IMR-90 (cell line): ENCODE data around the gene CATSPERZ. TPM values are rescaled to one million over a fixed set of nuclear protein-coding genes. Genes with fewer than 3 reads are reported as not detected.

Source experiments
- ATAC-seq: fragments of 200-7000 bp; cut with Tn5 transposase; 2 replicates; pipeline ENCODE4 v1.9.1; 2020; ENCODE audit warnings: low read depth, mild to moderate bottlenecking, moderate library complexity
- BruUV-seq: library from RNA; stranded (reverse); fragments of 400-500 nt; replicated peaks from 2 replicates; lab custom pipeline; 2021; lab: Mats Ljungman, UMichigan
- CTCF ChIA-PET: fragments of 300-600 bp; formaldehyde crosslinking; extraction: SDS; loops from one replicate; lab custom pipeline; 2021; ENCODE audit warnings: antibody characterized with exemption; lab: Yijun Ruan, JAX
- POLR2A ChIA-PET: fragments of 300-600 bp; sonication (Branson Sonifier 250); formaldehyde crosslinking; loops from one replicate; lab custom pipeline; 2022; ENCODE audit warnings: antibody characterized with exemption; ENCODE audit not compliant: unreplicated experiment; lab: Charles Lee
- DNase-seq: peaks from one replicate; pipeline ENCODE4 v3.0.0; 2013
- H2AFZ ChIP-seq: replicated peaks from 2 replicates; pipeline ENCODE3; 2013; ENCODE audit warnings: low read length, mild to moderate bottlenecking; ENCODE audit not compliant: poor library complexity
- H2AK5ac ChIP-seq: 2 replicates; pipeline ENCODE4 v1.6.1; 2013; ENCODE audit warnings: low read depth, low read length, inconsistent platforms
- H2AK9ac ChIP-seq: replicated peaks from 2 replicates; pipeline ENCODE3; 2013; ENCODE audit warnings: mild to moderate bottlenecking, low read depth, low read length, moderate library complexity; ENCODE audit not compliant: poor library complexity
- H2BK120ac ChIP-seq: 2 replicates; pipeline ENCODE4 v1.6.1; 2013; ENCODE audit warnings: low read depth, low read length, inconsistent platforms
- H2BK15ac ChIP-seq: 3 replicates; pipeline ENCODE4 v1.6.1; 2013; ENCODE audit warnings: low read depth, low read length, inconsistent platforms
- H2BK20ac ChIP-seq: 2 replicates; pipeline ENCODE4 v1.6.1; 2013; ENCODE audit warnings: low read depth, mild to moderate bottlenecking, inconsistent platforms, low read length, moderate library complexity
- H2BK5ac ChIP-seq: 2 replicates; pipeline ENCODE4 v1.6.1; 2013; ENCODE audit warnings: mild to moderate bottlenecking, low read depth, low read length, inconsistent platforms; ENCODE audit not compliant: poor library complexity, severe bottlenecking
- H3K14ac ChIP-seq: replicated peaks from 2 replicates; pipeline ENCODE4 v1.6.1; 2013; ENCODE audit warnings: low read depth, low read length, inconsistent platforms
- H3K18ac ChIP-seq: 2 replicates; pipeline ENCODE4 v1.6.1; 2013; ENCODE audit warnings: low read depth, low read length, control low read depth
- H3K23ac ChIP-seq: 2 replicates; pipeline ENCODE4 v1.6.1; 2013; ENCODE audit warnings: low read depth, low read length, inconsistent platforms
- H3K27ac ChIP-seq: 2 replicates; pipeline ENCODE4 v1.5.1; 2013; ENCODE audit warnings: mild to moderate bottlenecking, control low read depth, low read length; ENCODE audit not compliant: insufficient read depth
- H3K27me3 ChIP-seq: 2 replicates; pipeline ENCODE4 v1.6.1; 2013; ENCODE audit warnings: low read length; ENCODE audit not compliant: control insufficient read depth, insufficient read depth
- H3K36me3 ChIP-seq: 2 replicates; pipeline ENCODE4 v1.6.1; 2013; ENCODE audit warnings: low read length, mixed read lengths; ENCODE audit not compliant: control insufficient read depth, insufficient read depth
- H3K4ac ChIP-seq: 2 replicates; pipeline ENCODE4 v1.6.1; 2013; ENCODE audit warnings: low read depth, low read length, inconsistent platforms
- H3K4me1 ChIP-seq: 2 replicates; pipeline ENCODE4 v1.6.1; 2013; ENCODE audit warnings: low read length, mixed read lengths; ENCODE audit not compliant: control insufficient read depth, insufficient read depth
- H3K4me2 ChIP-seq: 2 replicates; pipeline ENCODE4 v1.6.1; 2013; ENCODE audit warnings: low read depth, mild to moderate bottlenecking, control low read depth, low read length, moderate library complexity
- H3K4me3 ChIP-seq: 2 replicates; pipeline ENCODE4 v1.5.1; 2013; ENCODE audit warnings: low read depth, mild to moderate bottlenecking, control low read depth, low read length, moderate library complexity; ENCODE audit not compliant: insufficient read depth
- H3K56ac ChIP-seq: 2 replicates; pipeline ENCODE4 v1.6.1; 2013; ENCODE audit warnings: low read length, inconsistent platforms; ENCODE audit not compliant: insufficient read depth; ENCODE audit errors: extremely low read depth
- H3K79me1 ChIP-seq, 2 experiments: 2 replicates each; pipeline ENCODE4 v1.6.1; 2013; ENCODE audit warnings: low read length in 2 of 2, inconsistent platforms in 1 of 2, low read depth in 1 of 2
- H3K9ac ChIP-seq: 2 replicates; pipeline ENCODE4 v1.6.1; 2013; ENCODE audit warnings: low read depth, low read length, control low read depth
- H3K9me1 ChIP-seq: 2 replicates; pipeline ENCODE4 v1.6.1; 2013; ENCODE audit warnings: low read length, inconsistent platforms; ENCODE audit not compliant: insufficient read depth
- H3K9me3 ChIP-seq: 2 replicates; pipeline ENCODE4 v1.6.1; 2013; ENCODE audit warnings: low read length; ENCODE audit not compliant: control insufficient read depth, insufficient read depth
- H4K20me1 ChIP-seq: 2 replicates; pipeline ENCODE4 v1.6.1; 2013; ENCODE audit warnings: low read length, inconsistent platforms; ENCODE audit not compliant: insufficient read depth
- H4K5ac ChIP-seq: 2 replicates; pipeline ENCODE4 v1.6.1; 2013; ENCODE audit warnings: mild to moderate bottlenecking, low read depth, low read length, control low read depth
- H4K8ac ChIP-seq, 2 experiments: 2 replicates each; pipeline ENCODE4 v1.6.1; 2013; ENCODE audit warnings: low read depth in 2 of 2, low read length in 2 of 2, control low read depth in 1 of 2, inconsistent platforms in 1 of 2
- H4K91ac ChIP-seq: 2 replicates; pipeline ENCODE4 v1.6.1; 2013; ENCODE audit warnings: low read depth, low read length, inconsistent platforms; ENCODE audit not compliant: insufficient read depth
- BHLHE40 ChIP-seq: fragments of 150-350 bp; IDR thresholded peaks from 2 replicates; pipeline ENCODE4 v1.6.1; 2016; ENCODE audit warnings: mild to moderate bottlenecking, low read depth, low read length
- CHD1 ChIP-seq: IDR thresholded peaks from 2 replicates; pipeline ENCODE4 v1.6.1; 2012; ENCODE audit warnings: low read depth, low read length, improper control_type of control experiment
- POLR2A ChIP-seq: IDR thresholded peaks from 2 replicates; pipeline ENCODE4 v1.6.1; 2012; ENCODE audit warnings: mild to moderate bottlenecking, low read depth, low read length
- RFX5 ChIP-seq: IDR thresholded peaks from 2 replicates; pipeline ENCODE4 v1.8.0; 2012; ENCODE audit warnings: low read depth, mild to moderate bottlenecking, low read length, moderate library complexity
- SMC3 ChIP-seq: fragments of 150-350 bp; IDR thresholded peaks from 2 replicates; pipeline ENCODE4 v1.6.1; 2016; ENCODE audit warnings: low read depth, mild to moderate bottlenecking, antibody characterized with exemption, low read length, moderate library complexity
- WGBS, 2 experiments: methylation state at CpG; one replicate each; pipeline versions ENCODE4 v1.1.5 to v1.1.7; 2013; ENCODE audit warnings: missing lambda C conversion rate in 2 of 2; ENCODE audit not compliant: insufficient read length in 1 of 2; ENCODE audit errors: extremely low coverage in 2 of 2; 5-methylcytosine and 5-hydroxymethylcytosine counted together
- dilution Hi-C: fragments of 300-500 bp; cut with HindIII; formaldehyde crosslinking; loops from one replicate; pipeline ENCODE4 v1.14.3; 2018; ENCODE audit warnings: low sequenced_read_pairs; ENCODE audit not compliant: unreplicated experiment
- in situ Hi-C: fragments of 300-500 bp; cut with MboI; formaldehyde crosslinking; loops from 3 replicates; pipeline ENCODE4 v1.14.3; 2019; ENCODE audit warnings: low sequenced_read_pairs, inconsistent platforms, mixed read lengths
- intact Hi-C: fragments of 100-400 bp; cut with micrococcal nuclease; formaldehyde crosslinking; loops from 2 replicates; pipeline ENCODE4 v1.10.0; 2022
- polyA plus RNA-seq, 3 experiments: library from polyadenylated mRNA; depleted of rRNA; stranded (reverse); fragments of >200 nt; gene quantifications; 2 replicates each; pipeline ENCODE4 v1.2.3, GENCODE V29; 2012; ENCODE audit warnings: low replicate concordance in 1 of 3
- total RNA-seq: library from RNA; depleted of rRNA; stranded (reverse); fragments of >200 nt; gene quantifications from 2 replicates; pipeline ENCODE4 v1.2.3, GENCODE V29; 2012

The CATSPERZ gene
- total and polyA plus RNA-seq, 2 of the 4 experiments (the other 2 are of a cell fraction) = not detected

GRCh38 chr11:64331569-64332371 lies 31.6 kb downstream of the CATSPERZ start (continued):
- no peak for TF ChIP-seq RFX5
- TF ChIP-seq CHD1 = no peak
- TF ChIP-seq SMC3 = peak; percentile 63
- TF ChIP-seq POLR2A = no peak
- no peak for TF ChIP-seq BHLHE40

DNA sequence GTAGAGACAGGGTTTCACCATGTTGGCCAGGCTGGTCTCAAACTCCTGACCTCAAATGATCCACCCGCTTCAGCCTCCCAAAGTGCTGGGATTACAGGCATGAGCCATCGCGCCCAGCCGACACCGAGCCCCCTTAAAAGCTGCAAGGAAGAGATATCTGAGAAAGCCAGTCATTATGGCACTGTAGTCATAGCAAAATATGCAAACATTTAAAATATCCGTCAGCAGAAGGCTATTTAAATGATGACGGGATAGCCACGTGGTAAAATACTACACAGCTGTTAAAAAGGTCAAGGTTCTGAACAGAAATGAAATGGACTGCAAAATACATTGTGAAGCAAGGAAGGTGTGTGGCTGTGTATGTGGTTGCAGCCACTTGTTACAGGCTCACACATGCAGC lies 33.4 kb downstream of the CATSPERZ start:
- Histone ChIP-seq H3K14ac (no peak overlapping the region), H3K27ac (no peak overlapping the region), H3K9ac (no peak overlapping the region), H2AK9ac (no peak overlapping the region), H2BK20ac (no peak overlapping the region), H2BK5ac (no peak overlapping the region), H3K4me2 (no peak overlapping the region), H3K4me1 (peaks cover 7% of the 10 kb centered on the region), H3K56ac (no peak overlapping the region), H4K8ac (no peak overlapping the region), H4K91ac (no peak overlapping the region), H4K5ac (no peak overlapping the region), H2AK5ac (no peak overlapping the region), H2BK120ac (no peak overlapping the region), H2BK15ac (no peak overlapping the region), H3K23ac (no peak overlapping the region), H3K79me1 (no peaks in the 10 kb centered on the region), H3K9me1 (peaks cover 8% of the 10 kb centered on the region), H3K4me3 (no peak overlapping the region), H3K9me3 (no peaks in the 10 kb centered on the region), H4K20me1 (0 out of 2 replicates have a peak, but pooled peaks cover 3% of the 10 kb centered on the region), H3K36me3 (no peaks in the 10 kb centered on the region), H2AFZ (no peak overlapping the region), H3K4ac (0 out of 2 replicates have a peak overlapping the region, but pooled peaks have one; percentile 42), H3K18ac (no peak overlapping the region), H3K27me3 (no peaks in the 10 kb centered on the region)
- dilution Hi-C loops = no loop called here
- ChIA-PET CTCF (interaction anchor here (0.6 to 1.7 kb wide), 2 partner anchors 9 kb away, joined by 3 to 4 read pairs; no protein-coding TSS in a partner anchor), POLR2A (interaction anchor here (0.6 kb wide), 1 partner anchor 61 kb away, joined by 3 read pairs; no protein-coding TSS in a partner anchor)
- WGBS, 2 experiments = no CpG with 5 or more reads among the region's 8 CpGs
- intact Hi-C loops = no loop called here
- TF ChIP-seq SMC3 = no peak
- in situ Hi-C loops = no loop called here
- ATAC-seq (no peak), DNase-seq (no peak)
- BruUV-seq = no TSS peak
